Heart right ventricle (tissue), 16 donors: ENCODE results near the gene PDSS2. TPM values are rescaled to one million over a fixed set of nuclear protein-coding genes. Genes with fewer than 3 reads are reported as not detected.

Experiments used
- ATAC-seq, 8 donors: fragments of 200-7000 bp; cut with Tn5 transposase; one replicate each; pipeline ENCODE4 v1.9.1; 2020; ENCODE audit warnings: mild to moderate bottlenecking in 8 of 8, moderate library complexity in 8 of 8, moderate number of reproducible peaks in 1 of 8
- DNase-seq, 2 donors: peaks; one replicate each; pipeline ENCODE4 v3.0.0-alpha.2; 2020
- H3K27ac ChIP-seq, 10 donors: fragments of 200-600 bp; sonication (generic) in 2 of 10; one replicate each; pipeline versions ENCODE4 v1.5.0 to v1.8.0; 2020 to 2022; ENCODE audit warnings: mild to moderate bottlenecking in 3 of 10
- H3K27me3 ChIP-seq, 7 donors: fragments of 200-600 bp; one replicate each; pipeline ENCODE4 v1.8.0; 2021 to 2022; ENCODE audit warnings: mild to moderate bottlenecking in 2 of 7
- H3K36me3 ChIP-seq, 9 donors: fragments of 200-600 bp; sonication (generic) in 1 of 9; one replicate each; pipeline versions ENCODE4 v1.5.0 to v1.8.0; 2020 to 2022; ENCODE audit warnings: mild to moderate bottlenecking in 2 of 9
- H3K4me1 ChIP-seq, 9 donors: fragments of 200-600 bp; sonication (generic) in 1 of 9; one replicate each; pipeline versions ENCODE4 v1.5.0 to v1.8.0; 2020 to 2022; ENCODE audit warnings: mild to moderate bottlenecking in 4 of 9
- H3K4me3 ChIP-seq, 10 donors: fragments of 200-600 bp; sonication (generic) in 2 of 10; one replicate each; pipeline versions ENCODE4 v1.5.0 to v1.8.0; 2020 to 2022; ENCODE audit warnings: mild to moderate bottlenecking in 7 of 10, moderate library complexity in 2 of 10
- H3K9me3 ChIP-seq, 11 donors: fragments of 200-600 bp in 10 of 11; sonication (generic) in 2 of 11; one replicate each; pipeline versions ENCODE4 v1.5.0 to v1.8.0; 2013 to 2022; ENCODE audit warnings: mild to moderate bottlenecking in 2 of 11, control low read depth in 1 of 11, moderate library complexity in 1 of 11
- CTCF ChIP-seq, 9 donors: fragments of 200-600 bp; sonication (generic) in 2 of 9; IDR thresholded peaks; one replicate each; pipeline versions ENCODE4 v1.5.0 to v1.8.0; 2021 to 2022; ENCODE audit warnings: antibody characterized with exemption in 9 of 9, mild to moderate bottlenecking in 5 of 9, moderate library complexity in 1 of 9
- WGBS, 2 donors: extraction: QIAGEN DNeasy Blood & Tissue Kit; methylation state at CpG; one replicate each; pipeline ENCODE4 v1.1.7; 2013; ENCODE audit warnings: inconsistent platforms in 1 of 2; 5-methylcytosine and 5-hydroxymethylcytosine counted together
- intact Hi-C, 10 donors: fragments of 100-400 bp; cut with DNase I; formaldehyde crosslinking; loops; one replicate each; pipeline versions ENCODE4 v1.11.1 to v1.14.2; 2022
- polyA plus RNA-seq, 2 donors: library from polyadenylated mRNA; stranded (reverse); fragments of 200-250 nt; gene quantifications; one replicate each; pipeline ENCODE4 v1.2.3, GENCODE V29; 2013
- total RNA-seq, 10 donors: library from RNA; stranded (reverse); fragmentation: NEBNext Ultra II Directional in 3 of 10; extraction: Animal tissue kit (Norgen Biotek cat#: 25700) in 3 of 10; gene quantifications; one replicate each; pipeline versions ENCODE4 v1.2.1 to v1.2.4, GENCODE V29; 2021 to 2023
- donor health status: Arrhythmogenic right ventricular cardiomyopathy.
- donor health status: ischemic (EF 13 %, LVEDD 7.1; RV severe dilation, severe dysfunction).
- donor health status: healthy with polysubstance abuse.
- donor health status: DM: no; HTN: yes; CAD: no.
- donor health status: DM: no; HTN: no; CAD: no.
- donor health status: ischemic (EF 25% LVEDD 6.9; RV normal size, moderate dysfunction).
- donor health status: ischemic (EF 25% LVEDD 5.7; RV mildly dilated, moderate dysfunction).
- donor health status: healthy.
- donor health status: DM: yes; HTN: yes; CAD: no.
- donor health status: Ischemic cardiomyopathy.
- donor health status: ischemic (EF 35%, LVEDD 5.7; RV mildly dilated, moderate dysfunction).
- donor health status: nonischemic (EF 11% LVEDD 7.7; RV severe dilation, severe dysfunction).
- donor health status: DM: yes; HTN: yes; CAD: no.
- donor health status: PGD.
- donor health status: ischemic (EF 29% LVEDD 5.4; RV normal size, mild dysfunction).
- donor health status: nonischemic (EF 23%, LVEDD 6.1; RV moderate dilation, normal function).

The PDSS2 gene
- total and polyA plus RNA-seq, 12 donors = 5.5 to 22.2 (median 18.0) TPM

GRCh38 chr6:107334026-107334425 is 125.3 kb downstream of the PDSS2 start:
- WGBS, 2 donors = 75 to 78% methylated on average over 3 of the region's 3 CpGs
- Histone ChIP-seq H3K4me3 (no peak overlapping the region), H3K27ac (no peak overlapping the region), H3K9me3 (no peaks in the 10 kb centered on the region), H3K36me3 (peaks cover 0 to 13% (median 0%) of the 10 kb centered on the region in 9 donors), H3K27me3 (no peaks in the 10 kb centered on the region), H3K4me1 (no peaks in the 10 kb centered on the region)
- no peak for ATAC-seq
- intact Hi-C loops = no loop called here
- TF ChIP-seq CTCF (IDR thresholded peaks at IDR 0.05) = no peak
- no peak for DNase-seq

GRCh38 chr6:107333491-107333890 is 125.9 kb downstream of the PDSS2 start:
- H3K9me3 ChIP-seq = no peaks in the 10 kb centered on the region
- H3K36me3 ChIP-seq = peaks cover 0 to 13% (median 0%) of the 10 kb centered on the region in 9 donors
- 95 to 98% methylated on average over 2 of the region's 2 CpGs for WGBS, 2 donors
- intact Hi-C loops = no loop called here
- no peak for TF ChIP-seq CTCF (IDR thresholded peaks at IDR 0.05)
- H3K27ac ChIP-seq = no peak overlapping the region
- no peak overlapping the region for H3K4me3 ChIP-seq
- H3K4me1 ChIP-seq = no peaks in the 10 kb centered on the region
- ATAC-seq = no peak
- H3K27me3 ChIP-seq = no peaks in the 10 kb centered on the region
- DNase-seq = no peak

- 95 to 96% methylated on average over 5 of the region's 5 CpGs for WGBS, 2 donors
- intact Hi-C loops = no loop called here
- ATAC-seq = no peak
These were observed 127.7 kb downstream of the PDSS2 start for GRCh38 chr6:107331409-107332386.

GRCh38 chr6:107330168-107330567 is 129.2 kb downstream of the PDSS2 start:
- DNase-seq = no peak
- 86 to 89% methylated on average over 4 of the region's 4 CpGs for WGBS, 2 donors
- Histone ChIP-seq H3K4me1 (no peaks in the 10 kb centered on the region), H3K27me3 (no peaks in the 10 kb centered on the region), H3K9me3 (no peaks in the 10 kb centered on the region), H3K36me3 (peaks cover 0 to 13% (median 0%) of the 10 kb centered on the region in 9 donors), H3K4me3 (no peak overlapping the region), H3K27ac (no peak overlapping the region)
- TF ChIP-seq CTCF (IDR thresholded peaks at IDR 0.05) = no peak
- intact Hi-C loops = no loop called here
- ATAC-seq = no peak

More at GRCh38 chr6:107331409-107332386, 127.7 kb downstream of the PDSS2 start:
- H3K4me3 ChIP-seq = no peak overlapping the region
- TF ChIP-seq CTCF (IDR thresholded peaks at IDR 0.05) = no peak
- H3K4me1 ChIP-seq = no peaks in the 10 kb centered on the region
- peaks cover 0 to 13% (median 0%) of the 10 kb centered on the region in 9 donors for H3K36me3 ChIP-seq
- H3K9me3 ChIP-seq = no peaks in the 10 kb centered on the region
- no peak overlapping the region for H3K27ac ChIP-seq
- no peaks in the 10 kb centered on the region for H3K27me3 ChIP-seq
- DNase-seq = no peak
